Measurements from ENCODE around the gene CYP51A1. TPM values are rescaled to one million over a fixed set of nuclear protein-coding genes. Genes with fewer than 3 reads are reported as not detected.
"Not testable (repeated sequence)": the region's sequence is repeated elsewhere in the genome, so short reads cannot be mapped to it uniquely, and the experiment has no call there.

CYP51A1 gene
- 10 to 100 TPM; 52.8 to 55.5 TPM for total RNA-seq

DNA sequence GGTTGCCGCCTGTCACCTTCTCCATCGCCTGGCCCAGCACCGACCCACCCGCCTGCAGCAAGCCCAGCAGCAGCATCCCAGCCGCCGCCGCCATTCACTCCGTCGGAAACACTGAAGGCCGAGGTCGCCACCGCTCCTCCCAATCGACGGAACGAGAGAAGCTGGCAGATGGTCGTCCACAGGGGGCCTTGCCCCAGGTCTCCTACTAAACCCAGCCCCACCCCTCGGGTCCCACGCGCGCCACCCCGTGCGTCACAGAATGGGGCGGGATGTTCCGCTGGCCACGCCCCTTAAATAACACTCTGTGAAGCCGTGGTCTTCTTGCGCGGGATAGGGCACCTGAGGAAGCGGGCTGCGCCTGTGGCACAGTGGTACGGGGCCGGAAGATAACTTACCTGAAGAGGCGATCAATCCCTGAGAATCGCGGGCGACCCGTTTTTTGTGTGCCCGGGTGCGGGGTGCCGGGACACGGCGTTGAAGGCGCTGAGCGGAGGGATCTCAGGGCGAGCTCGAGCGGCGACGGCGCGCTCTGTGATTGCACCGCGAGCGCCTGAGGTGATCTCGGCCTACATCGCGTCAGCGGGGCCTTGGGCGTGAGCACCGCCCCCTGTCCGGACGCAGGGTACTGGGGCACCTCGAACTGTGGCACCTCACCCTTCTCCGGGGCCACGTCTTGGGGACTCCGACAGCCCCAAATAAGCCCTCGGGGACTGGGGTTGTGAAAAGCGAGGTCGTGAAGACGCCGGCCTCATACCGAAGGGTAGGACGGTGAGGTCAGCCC, at the start of gene CYP51A1:
CYP51A1 (minus strand) TSS at position 207 of the 781 bp plus-strand sequence; CDS start at position 94, 113 bp downstream.
- CTCF ChIA-PET, result interaction anchor here (0.6 to 2.5 kb wide), 3 partner anchors 10 to 290 kb away, joined by 3 to 9 read pairs (median 3); no protein-coding TSS in a partner anchor
- H3K27ac Mint-ChIP-seq, result peak within 1 kb of the TSS; percentile 99
- H3K9me3 Mint-ChIP-seq, result no peaks in the 10 kb centered on the region
- intact Hi-C loops (cut with micrococcal nuclease), result loop anchor here (1.0 to 10.0 kb wide), 13 partner anchors 45 to 1788 kb away; partner anchors contain the start of genes AKAP9, ANKIB1, CDK6 and GATAD1
- no peaks in the 10 kb centered on the region for H3K27me3 Mint-ChIP-seq (ENCODE audit: low read depth)
- peak; percentile 93 for DNase-seq
- peaks cover 24% of the 10 kb centered on the region for H3K36me3 Mint-ChIP-seq (ENCODE audit: low read depth)
- H3K4me3 Mint-ChIP-seq, result peak within 1 kb of the TSS; percentile 96
- H3K4me1 Mint-ChIP-seq (ENCODE audit: low read depth), result peaks cover 36% of the 10 kb centered on the region

DNA sequence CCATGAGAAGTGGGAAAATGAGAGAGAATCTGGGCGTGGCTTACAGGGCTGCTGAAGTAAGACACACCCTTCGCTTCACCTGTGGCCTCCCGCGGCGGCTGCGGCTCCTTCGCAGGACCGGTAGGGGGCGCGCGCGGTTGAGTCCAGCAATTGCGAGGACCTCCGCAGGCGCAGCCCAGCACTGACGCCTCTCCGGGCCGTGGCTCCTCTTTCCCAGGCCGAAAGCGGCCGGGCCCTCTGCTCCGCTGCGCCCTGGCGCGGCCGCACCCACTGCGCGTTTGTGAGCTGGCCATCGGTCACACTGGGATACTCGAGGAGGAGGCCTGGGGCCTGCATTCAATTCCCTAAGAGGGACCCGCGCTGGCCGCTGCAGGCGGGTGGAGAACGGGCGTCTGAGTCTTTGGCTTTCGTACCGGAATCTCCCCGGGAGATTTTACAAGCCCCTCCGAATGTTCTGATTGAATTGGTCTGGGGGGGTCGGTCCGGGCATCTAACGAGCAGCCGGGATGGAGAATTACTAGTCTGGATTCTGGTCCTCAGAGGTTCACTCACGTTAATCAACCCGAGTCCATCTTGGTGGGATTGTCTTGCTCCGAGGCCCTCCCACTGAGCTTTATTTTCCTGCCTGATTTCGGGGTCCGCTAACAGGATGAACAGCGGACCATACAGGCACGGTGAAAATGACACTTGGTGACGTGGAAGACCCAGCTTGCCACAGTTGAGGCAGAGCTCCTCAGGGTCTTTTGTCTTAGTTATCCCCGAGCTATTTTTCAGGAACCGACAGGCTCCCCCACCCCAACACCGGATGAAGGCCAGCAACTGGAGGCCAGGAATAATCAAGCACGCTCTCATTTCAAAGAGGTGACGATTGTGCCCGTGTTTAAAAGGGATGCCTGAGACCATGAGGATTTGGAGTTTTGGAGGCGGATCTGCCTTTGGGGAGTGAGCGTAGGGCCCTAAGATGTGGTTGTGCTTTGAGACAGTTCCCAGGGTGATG, 44.9 kb upstream of the CYP51A1 start, which contains the start of gene LRRD1:
LRRD1 (minus strand) TSS at position 215 of the 997 bp plus-strand sequence. CDS start 13,940 bp downstream, outside the sequence.
- peak within 1 kb of the TSS; percentile 72 for H3K4me3 Mint-ChIP-seq
- CTCF ChIA-PET, result interaction anchor here (0.5 to 1.5 kb wide), 20 partner anchors 17 to 865 kb away, joined by 3 to 7 read pairs (median 3); partner anchors contain the start of genes ANKIB1, GATAD1 and KRIT1
- H3K4me1 Mint-ChIP-seq (ENCODE audit: low read depth), result peaks cover 10% of the 10 kb centered on the region
- intact Hi-C loops (cut with micrococcal nuclease), result loop anchor here (1.0 to 10.0 kb wide), 10 partner anchors 45 to 1053 kb away; partner anchors contain the start of genes AKAP9, ANKIB1, CYP51A1 and GATAD1
- no peaks in the 10 kb centered on the region for H3K36me3 Mint-ChIP-seq (ENCODE audit: low read depth)
- peaks cover 3% of the 10 kb centered on the region for H3K27me3 Mint-ChIP-seq (ENCODE audit: low read depth)
- peak; percentile 94 for DNase-seq
- H3K9me3 Mint-ChIP-seq, result peaks cover 1% of the 10 kb centered on the region
- H3K27ac Mint-ChIP-seq, result no peak within 1 kb of the TSS

DNA sequence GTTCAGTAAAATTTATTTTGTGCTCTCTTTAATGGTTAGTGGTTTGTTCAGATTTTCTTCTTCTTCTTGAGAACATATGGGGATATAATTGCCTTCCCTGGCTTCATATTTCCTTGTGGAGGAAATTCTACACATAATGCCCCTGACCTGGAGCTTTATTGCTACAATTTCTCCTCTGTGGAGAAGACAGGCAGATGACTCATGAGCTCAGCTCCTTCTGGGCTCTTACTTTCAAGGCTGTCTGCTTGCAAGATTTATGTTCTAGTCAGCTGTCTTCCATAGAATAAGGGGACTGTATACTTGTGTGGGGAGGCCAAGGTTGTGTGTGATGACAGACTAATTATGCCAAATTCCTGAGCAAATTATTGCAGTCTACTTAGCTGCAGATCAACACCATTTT, 43.1 kb upstream of the CYP51A1 start:
- intact Hi-C loops (cut with micrococcal nuclease), result loop anchor here (5.0 to 10.0 kb wide), 2 partner anchors 877 to 1055 kb away; partner anchors contain the start of gene VPS50
- peaks cover 10% of the 10 kb centered on the region for H3K4me1 Mint-ChIP-seq (ENCODE audit: low read depth)
- CTCF ChIA-PET, result interaction anchor here (0.6 to 1.4 kb wide), 6 partner anchors 44 to 284 kb away, joined by 3 to 8 read pairs (median 4); no protein-coding TSS in a partner anchor
- H3K9me3 Mint-ChIP-seq, result no peaks in the 10 kb centered on the region
- H3K27ac Mint-ChIP-seq, result no peak overlapping the region
- DNase-seq, result no peak
- no peaks in the 10 kb centered on the region for H3K36me3 Mint-ChIP-seq (ENCODE audit: low read depth)
- peaks cover 3% of the 10 kb centered on the region for H3K27me3 Mint-ChIP-seq (ENCODE audit: low read depth)
- H3K4me3 Mint-ChIP-seq, result no peak overlapping the region

DNA sequence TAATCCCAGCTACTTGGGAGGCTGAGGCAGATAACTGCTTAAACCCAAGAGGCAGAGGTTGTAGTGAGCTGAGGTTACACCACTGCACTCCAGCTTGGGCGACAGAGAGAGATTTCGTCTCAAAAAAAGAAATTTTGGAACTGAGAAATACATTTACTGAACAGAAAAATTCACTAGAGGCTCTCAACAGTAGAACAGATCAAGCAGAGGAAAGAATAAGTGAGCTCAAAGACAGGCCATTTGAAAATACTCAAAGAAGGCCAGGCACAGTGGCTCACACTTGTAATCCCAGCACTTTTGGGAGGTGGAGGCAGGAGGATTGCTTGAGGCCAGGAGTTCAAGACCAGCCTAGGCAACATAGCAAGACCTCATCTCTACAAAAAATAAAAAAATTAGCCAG, 35.3 kb upstream of the CYP51A1 start:
- intact Hi-C loops (cut with micrococcal nuclease); H3K36me3 Mint-ChIP-seq (ENCODE audit: low read depth): not testable (repeated sequence)

DNA sequence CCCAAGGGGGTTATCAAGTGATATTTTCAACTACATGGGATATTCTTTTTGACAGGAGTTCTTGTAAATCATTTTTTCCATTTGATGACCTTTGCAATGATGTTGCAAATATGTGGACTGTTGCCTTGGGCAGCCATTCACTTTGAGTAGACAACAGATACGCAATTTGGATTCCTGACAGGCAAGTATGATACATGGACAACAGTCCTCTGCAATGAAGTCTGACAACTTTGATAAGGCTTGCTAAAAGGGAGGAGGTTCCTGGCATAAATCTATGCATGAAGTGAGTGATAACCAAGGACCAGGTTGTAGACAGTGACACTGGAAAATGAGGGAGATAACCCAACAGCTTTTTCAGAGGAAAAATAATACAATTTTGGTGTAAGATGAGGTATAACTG, 27.0 kb upstream of the CYP51A1 start:
- Mint-ChIP-seq H3K9me3 (no peaks in the 10 kb centered on the region), H3K27me3 (ENCODE audit: low read depth) (peaks cover 2% of the 10 kb centered on the region), H3K4me1 (ENCODE audit: low read depth) (no peaks in the 10 kb centered on the region), H3K27ac (no peak overlapping the region), H3K4me3 (no peak overlapping the region), H3K36me3 (ENCODE audit: low read depth) (no peaks in the 10 kb centered on the region)
- intact Hi-C loops (cut with micrococcal nuclease), result no loop called here
- DNase-seq, result no peak
- CTCF ChIA-PET, result interaction anchor here (1.0 kb wide), 1 partner anchor 11 kb away, joined by 3 read pairs; no protein-coding TSS in a partner anchor

More for the DNA sequence above, 35.3 kb upstream of the CYP51A1 start:
- DNase-seq; H3K4me1 Mint-ChIP-seq (ENCODE audit: low read depth); H3K9me3 Mint-ChIP-seq; H3K27ac Mint-ChIP-seq; H3K4me3 Mint-ChIP-seq; CTCF ChIA-PET; H3K27me3 Mint-ChIP-seq (ENCODE audit: low read depth): not testable (repeated sequence)

DNA sequence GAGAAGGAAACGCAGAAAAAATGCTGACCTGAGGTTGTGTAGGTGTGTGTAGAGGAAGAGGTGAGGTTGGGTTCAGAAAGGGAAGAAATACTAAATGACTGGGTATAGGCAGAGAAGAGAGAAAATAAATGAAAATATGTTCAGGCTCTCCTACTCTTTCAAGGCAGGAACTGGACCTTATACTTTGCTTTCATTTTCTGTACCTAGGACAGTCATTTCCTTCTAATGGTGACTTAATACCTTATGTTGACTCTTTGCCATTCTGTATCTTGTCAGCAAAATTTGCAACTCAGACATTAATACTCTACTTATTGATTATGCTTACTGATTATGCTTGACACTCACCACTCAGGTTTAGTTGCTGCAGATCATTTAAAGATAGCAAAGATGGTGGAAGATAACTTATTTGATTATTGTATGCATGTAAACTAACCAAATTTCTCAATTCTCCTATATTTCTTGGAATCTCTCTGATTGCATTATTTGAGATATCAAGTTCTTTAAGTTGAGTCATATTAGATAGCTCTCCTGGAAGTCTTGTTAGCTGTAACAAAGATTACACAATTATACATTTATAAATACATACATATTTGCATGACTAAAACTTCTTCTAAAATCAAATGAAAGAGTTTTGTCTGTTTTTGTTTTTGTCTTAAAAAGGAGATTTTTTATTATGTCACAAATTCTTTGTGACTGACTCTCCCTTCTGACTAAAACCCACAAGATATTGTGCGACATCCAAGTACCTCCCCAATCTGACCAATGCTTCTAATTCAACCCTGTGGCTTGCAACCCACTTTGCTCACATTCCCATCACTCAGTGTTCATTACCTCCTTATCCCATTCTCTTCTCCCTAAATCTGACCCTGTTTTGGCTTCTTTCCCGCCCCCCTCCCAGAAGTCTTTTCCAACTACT, 24.6 kb upstream of the CYP51A1 start:
- CTCF ChIA-PET, result no interaction called here

DNA sequence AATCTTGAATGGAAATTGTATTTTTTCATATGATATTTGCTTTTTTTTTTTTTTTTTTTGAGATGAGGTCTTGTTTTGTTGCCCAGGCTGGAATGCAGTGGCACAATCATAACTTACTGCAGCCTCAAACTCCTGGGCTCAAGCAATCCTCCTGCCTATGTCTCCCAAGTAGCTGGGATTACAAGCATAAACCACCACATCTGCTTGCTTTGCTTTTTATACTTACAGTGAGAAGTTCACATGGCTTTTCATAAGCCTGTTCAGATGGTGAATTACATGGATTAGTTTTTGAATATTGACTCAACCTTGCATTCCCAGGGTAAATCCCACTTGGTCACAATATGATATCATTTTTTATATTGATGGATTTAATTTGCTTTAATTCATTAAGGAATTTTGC, 22.7 kb upstream of the CYP51A1 start:
- CTCF ChIA-PET, result interaction anchor here (0.7 to 0.9 kb wide), 2 partner anchors 24 to 327 kb away, joined by 3 read pairs; no protein-coding TSS in a partner anchor
- no peaks in the 10 kb centered on the region for H3K9me3 Mint-ChIP-seq
- no peak overlapping the region for H3K4me3 Mint-ChIP-seq
- no peaks in the 10 kb centered on the region for H3K36me3 Mint-ChIP-seq (ENCODE audit: low read depth)
- DNase-seq, result no peak
- no peaks in the 10 kb centered on the region for H3K4me1 Mint-ChIP-seq (ENCODE audit: low read depth)
- H3K27me3 Mint-ChIP-seq (ENCODE audit: low read depth), result no peaks in the 10 kb centered on the region
- intact Hi-C loops (cut with micrococcal nuclease), result no loop called here
- no peak overlapping the region for H3K27ac Mint-ChIP-seq

More for the DNA sequence above, 24.6 kb upstream of the CYP51A1 start:
- DNase-seq, result no peak
- H3K4me1 Mint-ChIP-seq (ENCODE audit: low read depth), result no peaks in the 10 kb centered on the region
- no peaks in the 10 kb centered on the region for H3K36me3 Mint-ChIP-seq (ENCODE audit: low read depth)
- no peak overlapping the region for H3K27ac Mint-ChIP-seq
- peaks cover 2% of the 10 kb centered on the region for H3K27me3 Mint-ChIP-seq (ENCODE audit: low read depth)
- no peak overlapping the region for H3K4me3 Mint-ChIP-seq
- intact Hi-C loops (cut with micrococcal nuclease), result no loop called here
- H3K9me3 Mint-ChIP-seq, result no peaks in the 10 kb centered on the region

DNA sequence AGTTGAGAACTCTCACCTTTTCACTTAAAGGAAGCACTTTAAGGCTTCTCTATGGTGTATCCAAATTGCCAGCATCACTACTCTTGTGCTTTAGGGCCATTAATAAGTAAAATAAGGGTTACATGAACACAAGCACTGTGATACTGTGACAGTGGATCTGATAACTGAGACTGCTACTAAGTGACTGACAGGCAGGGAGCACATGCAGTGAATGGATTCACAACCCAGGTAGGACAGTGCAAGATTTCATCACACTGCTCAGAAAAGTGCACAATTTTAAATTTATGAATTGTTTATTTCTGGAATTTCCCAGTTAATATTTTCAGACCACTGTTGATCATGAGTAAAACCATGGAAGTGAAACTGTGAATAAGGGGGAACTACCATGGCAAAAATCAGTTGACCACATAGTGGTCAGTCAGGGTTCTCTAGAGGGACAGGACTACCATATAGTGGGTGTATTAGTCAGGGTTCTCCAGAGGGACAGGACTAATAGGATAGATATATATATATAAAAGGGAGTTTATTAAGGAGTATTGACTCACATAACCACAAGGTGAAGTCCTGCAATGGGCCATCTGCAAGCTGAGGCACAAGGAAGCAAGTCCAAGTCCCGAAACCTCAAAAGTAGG, 20.9 kb upstream of the CYP51A1 start:
- no peak overlapping the region for H3K27ac Mint-ChIP-seq
- no peaks in the 10 kb centered on the region for H3K36me3 Mint-ChIP-seq (ENCODE audit: low read depth)
- no peaks in the 10 kb centered on the region for H3K9me3 Mint-ChIP-seq
- no peaks in the 10 kb centered on the region for H3K27me3 Mint-ChIP-seq (ENCODE audit: low read depth)
- no peak for DNase-seq
- intact Hi-C loops (cut with micrococcal nuclease), result no loop called here
- H3K4me1 Mint-ChIP-seq (ENCODE audit: low read depth), result no peaks in the 10 kb centered on the region
- no peak overlapping the region for H3K4me3 Mint-ChIP-seq
- CTCF ChIA-PET, result no interaction called here

DNA sequence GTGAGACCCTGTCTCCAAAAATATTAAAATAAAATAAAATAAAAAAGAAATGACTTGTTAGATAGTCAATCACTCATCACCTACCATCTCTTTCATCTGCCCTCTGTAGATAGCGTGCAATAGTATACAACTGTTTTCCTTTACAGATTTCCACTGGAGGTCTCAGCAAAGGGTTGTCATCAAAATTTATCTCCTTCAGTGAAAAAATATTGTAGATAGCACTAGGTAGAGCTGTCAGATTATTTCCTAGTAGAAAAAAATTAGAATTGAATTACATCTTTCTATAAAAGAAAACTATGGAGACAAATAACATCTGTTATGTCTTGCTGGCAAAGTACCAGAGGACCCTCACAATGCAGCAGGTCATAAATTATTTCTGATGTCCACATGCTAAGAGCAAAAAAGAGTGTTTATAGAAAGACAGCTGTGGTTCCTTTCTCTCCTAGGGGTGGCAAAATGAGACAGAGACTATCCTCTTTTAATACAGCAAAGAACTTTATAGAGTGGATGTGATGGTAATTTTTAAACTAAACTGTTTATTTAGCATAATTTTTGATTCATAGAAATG, 16.3 kb upstream of the CYP51A1 start:
- Mint-ChIP-seq H3K9me3 (no peaks in the 10 kb centered on the region), H3K4me1 (ENCODE audit: low read depth) (no peaks in the 10 kb centered on the region), H3K4me3 (no peak overlapping the region), H3K27ac (no peak overlapping the region), H3K36me3 (ENCODE audit: low read depth) (no peaks in the 10 kb centered on the region), H3K27me3 (ENCODE audit: low read depth) (no peaks in the 10 kb centered on the region)
- intact Hi-C loops (cut with micrococcal nuclease), result no loop called here
- DNase-seq, result no peak
- CTCF ChIA-PET, result no interaction called here

DNA sequence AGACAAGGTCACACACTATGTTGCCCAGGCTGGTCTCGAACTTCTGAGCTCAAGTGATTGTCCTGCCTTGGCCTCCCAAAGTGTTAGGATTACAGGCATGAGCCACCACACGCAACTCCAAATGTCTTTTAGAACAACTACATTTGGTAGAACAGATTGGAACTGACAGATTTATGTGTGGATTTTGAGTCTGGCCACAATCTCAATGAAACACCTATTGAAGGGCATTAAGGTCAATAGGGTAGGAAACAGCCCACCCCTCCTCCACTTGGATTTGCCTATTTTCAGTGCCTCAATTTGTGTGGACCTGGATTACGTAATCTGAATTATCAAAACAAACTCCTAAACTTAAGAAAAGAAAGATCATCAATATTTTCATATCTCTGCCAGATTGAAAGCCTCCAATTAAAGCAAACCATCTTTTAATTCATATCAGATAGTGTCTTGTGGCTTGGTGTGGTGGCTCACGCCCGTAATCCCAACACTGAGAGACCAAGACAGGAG, 15.5 kb upstream of the CYP51A1 start:
- H3K9me3 Mint-ChIP-seq, result no peaks in the 10 kb centered on the region

More for the DNA sequence above, 15.5 kb upstream of the CYP51A1 start:
- H3K4me3 Mint-ChIP-seq, result no peak overlapping the region
- CTCF ChIA-PET, result no interaction called here
- no peaks in the 10 kb centered on the region for H3K4me1 Mint-ChIP-seq (ENCODE audit: low read depth)
- H3K27ac Mint-ChIP-seq, result no peak overlapping the region
- intact Hi-C loops (cut with micrococcal nuclease), result no loop called here
- no peak for DNase-seq
- no peaks in the 10 kb centered on the region for H3K36me3 Mint-ChIP-seq (ENCODE audit: low read depth)
- no peaks in the 10 kb centered on the region for H3K27me3 Mint-ChIP-seq (ENCODE audit: low read depth)

All from activated naive CD4-positive, alpha-beta T cell treated with anti-CD3 and anti-CD28 coated beads for 36 hours (primary cell).